Esophagus squamous epithelium (tissue), 4 donors: ENCODE results near the gene MGARP.

Source experiments
- POLR2A ChIP-seq, 4 donors: fragments of 450-650 bp; IDR thresholded peaks; one replicate each; pipeline ENCODE4 v1.6.1; 2017; ENCODE audit warnings: antibody characterized with exemption in 4 of 4, mild to moderate bottlenecking in 4 of 4, moderate library complexity in 3 of 4
- TF ChIP-seq, protein P1 (sequence below), 6 experiments: fragments of 450-650 bp in 4 of 6; fragments of 200-600 bp in 2 of 6; sonication (generic) in 2 of 6; IDR thresholded peaks; one replicate each; pipeline ENCODE4 v1.5.1; 2016 to 2019; ENCODE audit warnings: antibody characterized with exemption in 6 of 6, mild to moderate bottlenecking in 4 of 6, moderate library complexity in 4 of 6

DNA sequence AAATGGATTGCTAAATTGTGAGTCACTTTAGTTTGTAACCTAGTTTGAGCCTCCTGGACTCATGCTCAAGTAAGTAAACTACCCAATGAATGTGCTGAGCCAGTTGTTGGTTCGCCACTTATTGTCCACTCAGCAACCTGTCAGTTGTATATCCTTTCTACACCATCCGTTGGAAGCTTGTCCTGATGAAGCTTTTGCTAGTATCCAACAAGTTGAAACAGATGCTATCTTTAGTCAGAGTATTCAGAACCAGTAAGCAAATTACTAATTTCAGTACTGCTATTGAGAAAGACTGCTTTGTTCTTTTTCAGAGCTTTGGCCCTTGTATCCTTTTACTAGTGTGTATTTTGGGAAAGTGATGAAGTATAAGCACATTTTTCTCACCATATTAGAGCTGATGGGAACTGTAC, 17.0 kb upstream of the MGARP start:
- no peak for TF ChIP-seq POLR2A (IDR thresholded peaks at IDR 0.05)
- TF ChIP-seq, protein P1, sequence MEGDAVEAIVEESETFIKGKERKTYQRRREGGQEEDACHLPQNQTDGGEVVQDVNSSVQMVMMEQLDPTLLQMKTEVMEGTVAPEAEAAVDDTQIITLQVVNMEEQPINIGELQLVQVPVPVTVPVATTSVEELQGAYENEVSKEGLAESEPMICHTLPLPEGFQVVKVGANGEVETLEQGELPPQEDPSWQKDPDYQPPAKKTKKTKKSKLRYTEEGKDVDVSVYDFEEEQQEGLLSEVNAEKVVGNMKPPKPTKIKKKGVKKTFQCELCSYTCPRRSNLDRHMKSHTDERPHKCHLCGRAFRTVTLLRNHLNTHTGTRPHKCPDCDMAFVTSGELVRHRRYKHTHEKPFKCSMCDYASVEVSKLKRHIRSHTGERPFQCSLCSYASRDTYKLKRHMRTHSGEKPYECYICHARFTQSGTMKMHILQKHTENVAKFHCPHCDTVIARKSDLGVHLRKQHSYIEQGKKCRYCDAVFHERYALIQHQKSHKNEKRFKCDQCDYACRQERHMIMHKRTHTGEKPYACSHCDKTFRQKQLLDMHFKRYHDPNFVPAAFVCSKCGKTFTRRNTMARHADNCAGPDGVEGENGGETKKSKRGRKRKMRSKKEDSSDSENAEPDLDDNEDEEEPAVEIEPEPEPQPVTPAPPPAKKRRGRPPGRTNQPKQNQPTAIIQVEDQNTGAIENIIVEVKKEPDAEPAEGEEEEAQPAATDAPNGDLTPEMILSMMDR (IDR thresholded peaks at IDR 0.05): no peak
